Vagina (tissue), 2 donors: ENCODE results near the gene NCOA3. TPM values are rescaled to one million over a fixed set of nuclear protein-coding genes. Genes with fewer than 3 reads are reported as not detected.

Experiments used
- DNase-seq, 2 donors: peaks; one replicate each; pipeline ENCODE4 v3.0.0-alpha.2; 2017; ENCODE audit errors: extremely low spot score in 2 of 2
- H3K27ac ChIP-seq: fragments of 200-600 bp; sonication (generic); one replicate; pipeline ENCODE4 v1.5.1; 2019
- H3K27me3 ChIP-seq: fragments of 200-600 bp; sonication (generic); one replicate; pipeline ENCODE4 v1.5.1; 2019
- H3K36me3 ChIP-seq, 2 donors: fragments of 200-600 bp; sonication (generic); one replicate each; pipeline ENCODE4 v1.5.1; 2017 to 2019
- H3K4me1 ChIP-seq: fragments of 200-600 bp; sonication (generic); one replicate; pipeline ENCODE4 v1.5.1; 2019
- H3K4me3 ChIP-seq, 2 donors: fragments of 200-600 bp; sonication (generic); 1 replicate in 1 of 2; 2 replicates in 1 of 2; pipeline ENCODE4 v1.5.1; 2016 to 2019
- H3K9me3 ChIP-seq: fragments of 200-600 bp; sonication (generic); one replicate; pipeline ENCODE4 v1.5.1; 2019
- CTCF ChIP-seq, 3 experiments: fragments of 450-650 bp in 2 of 3; fragments of 200-600 bp in 1 of 3; sonication (generic) in 1 of 3; IDR thresholded peaks; one replicate each; pipeline ENCODE4 v1.5.1; 2017 to 2019; ENCODE audit warnings: antibody characterized with exemption in 3 of 3, mild to moderate bottlenecking in 2 of 3, moderate library complexity in 2 of 3
- POLR2A ChIP-seq, 2 donors: fragments of 450-650 bp; IDR thresholded peaks; one replicate each; pipeline ENCODE4 v1.6.1; 2017; ENCODE audit warnings: antibody characterized with exemption in 2 of 2, mild to moderate bottlenecking in 2 of 2, moderate library complexity in 2 of 2
- POLR2AphosphoS5 ChIP-seq, 2 donors: sonication (generic); formaldehyde crosslinking; IDR thresholded peaks; one replicate each; pipeline ENCODE4 v1.9.0; 2017; ENCODE audit warnings: antibody characterized with exemption in 2 of 2, mild to moderate bottlenecking in 2 of 2, low read depth in 1 of 2; ENCODE audit not compliant: insufficient read depth in 1 of 2
- intact Hi-C: fragments of 100-400 bp; cut with DNase I; formaldehyde crosslinking; loops from one replicate; pipeline ENCODE4 v1.15.1; 2023
- total RNA-seq: library from RNA; depleted of rRNA; stranded (reverse); fragments of >200 nt; gene quantifications from one replicate; pipeline ENCODE4 v1.2.3, GENCODE V29; 2016

NCOA3 gene
- total RNA-seq, 1 donor from 2014 or later = 47.1 TPM

GRCh38 chr20:47672886-47673670 is 171.4 kb downstream of the NCOA3 start:
- H3K9me3 ChIP-seq = no peaks in the 10 kb centered on the region
- intact Hi-C loops = no loop called here
- H3K4me1 ChIP-seq = no peaks in the 10 kb centered on the region
- DNase-seq = no peak
- H3K36me3 ChIP-seq = peaks cover 0 to 28% of the 10 kb centered on the region in 2 donors
- H3K27me3 ChIP-seq = no peaks in the 10 kb centered on the region
- no peak for TF ChIP-seq POLR2AphosphoS5 (IDR thresholded peaks at IDR 0.05; ENCODE audit: insufficient read depth in 1 of 2, low read depth in 1 of 2)
- no peak for TF ChIP-seq POLR2A (IDR thresholded peaks at IDR 0.05)
- TF ChIP-seq CTCF (IDR thresholded peaks at IDR 0.05) = no peak
- no peak overlapping the region for H3K4me3 ChIP-seq
- H3K27ac ChIP-seq = no peak overlapping the region

- Histone ChIP-seq H3K4me1 (no peaks in the 10 kb centered on the region), H3K27me3 (no peaks in the 10 kb centered on the region), H3K36me3 (peaks cover 0 to 28% of the 10 kb centered on the region in 2 donors), H3K27ac (no peak overlapping the region), H3K9me3 (no peaks in the 10 kb centered on the region), H3K4me3 (no peak overlapping the region)
- no peak for DNase-seq
- TF ChIP-seq POLR2A (IDR thresholded peaks at IDR 0.05) (no peak), POLR2AphosphoS5 (IDR thresholded peaks at IDR 0.05; ENCODE audit: insufficient read depth in 1 of 2, low read depth in 1 of 2) (no peak), CTCF (IDR thresholded peaks at IDR 0.05) (no peak)
- intact Hi-C loops = no loop called here
Observed at GRCh38 chr20:47673671-47673955, 171.9 kb downstream of the NCOA3 start.

GRCh38 chr20:47674145-47674544 is 172.5 kb downstream of the NCOA3 start:
- H3K4me3 ChIP-seq = no peak overlapping the region
- peaks cover 0 to 28% of the 10 kb centered on the region in 2 donors for H3K36me3 ChIP-seq
- H3K27me3 ChIP-seq = no peaks in the 10 kb centered on the region
- intact Hi-C loops = no loop called here
- H3K27ac ChIP-seq = no peak overlapping the region
- no peak for DNase-seq
- no peaks in the 10 kb centered on the region for H3K4me1 ChIP-seq
- no peaks in the 10 kb centered on the region for H3K9me3 ChIP-seq
- no peak for TF ChIP-seq POLR2AphosphoS5 (IDR thresholded peaks at IDR 0.05; ENCODE audit: insufficient read depth in 1 of 2, low read depth in 1 of 2)
- TF ChIP-seq POLR2A (IDR thresholded peaks at IDR 0.05) = no peak
- no peak for TF ChIP-seq CTCF (IDR thresholded peaks at IDR 0.05)

GRCh38 chr20:47674686-47675085 is 173.0 kb downstream of the NCOA3 start:
- no peak overlapping the region for H3K4me3 ChIP-seq
- no peaks in the 10 kb centered on the region for H3K4me1 ChIP-seq
- H3K9me3 ChIP-seq = no peaks in the 10 kb centered on the region
- H3K36me3 ChIP-seq = peaks cover 0 to 28% of the 10 kb centered on the region in 2 donors
- no peaks in the 10 kb centered on the region for H3K27me3 ChIP-seq
- no peak overlapping the region for H3K27ac ChIP-seq
- intact Hi-C loops = no loop called here
- TF ChIP-seq POLR2AphosphoS5 (IDR thresholded peaks at IDR 0.05; ENCODE audit: insufficient read depth in 1 of 2, low read depth in 1 of 2) (no peak), POLR2A (IDR thresholded peaks at IDR 0.05) (no peak), CTCF (IDR thresholded peaks at IDR 0.05) (no peak)
- DNase-seq = no peak
